Stomach (tissue), 9 donors: ENCODE data around the gene SCUBE3. TPM values are rescaled to one million over a fixed set of nuclear protein-coding genes. Genes with fewer than 3 reads are reported as not detected.

ENCODE experiments used
- DNase-seq, 2 donors: peaks; one replicate each; pipeline versions ENCODE4 v3.0.0 to v3.0.0-alpha.2; 2013 to 2019
- H3K27ac ChIP-seq, 5 donors: fragments of 200-600 bp in 4 of 5; sonication (generic) in 4 of 5; one replicate each; pipeline ENCODE4 v1.5.1; 2013 to 2019; ENCODE audit warnings: mild to moderate bottlenecking in 1 of 5, moderate library complexity in 1 of 5
- H3K27me3 ChIP-seq, 3 donors: fragments of 200-600 bp; sonication (generic); one replicate each; pipeline ENCODE4 v1.5.1; 2017 to 2019; ENCODE audit warnings: mixed run types in 1 of 3
- H3K36me3 ChIP-seq, 4 donors: fragments of 200-600 bp; sonication (generic); 1 replicate in 3 of 4; 2 replicates in 1 of 4; pipeline ENCODE4 v1.5.1; 2016 to 2019
- H3K4me1 ChIP-seq, 4 donors: fragments of 200-600 bp; sonication (generic); one replicate each; pipeline ENCODE4 v1.5.1; 2016 to 2019
- H3K4me3 ChIP-seq, 4 donors: fragments of 200-600 bp; sonication (generic) in 3 of 4; one replicate each; pipeline ENCODE4 v1.5.1; 2016 to 2019; ENCODE audit warnings: mild to moderate bottlenecking in 1 of 4
- H3K9me3 ChIP-seq, 4 donors: fragments of 200-600 bp; sonication (generic); one replicate each; pipeline ENCODE4 v1.5.1; 2016 to 2019
- CTCF ChIP-seq, 7 experiments: fragments of 450-650 bp in 4 of 7; fragments of 200-600 bp in 3 of 7; sonication (generic) in 3 of 7; IDR thresholded peaks; one replicate each; pipeline ENCODE4 v1.5.1; 2016 to 2019; ENCODE audit warnings: antibody characterized with exemption in 7 of 7, control low read depth in 2 of 7, mild to moderate bottlenecking in 1 of 7
- EP300 ChIP-seq: sonication (generic); formaldehyde crosslinking; IDR thresholded peaks from one replicate; pipeline ENCODE4 v1.6.1; 2017; ENCODE audit warnings: antibody characterized with exemption
- POLR2A ChIP-seq, 4 donors: fragments of 450-650 bp; IDR thresholded peaks; one replicate each; pipeline ENCODE4 v1.6.1; 2016; ENCODE audit warnings: antibody characterized with exemption in 4 of 4, control low read depth in 2 of 4, mild to moderate bottlenecking in 1 of 4, moderate library complexity in 1 of 4
- POLR2AphosphoS5 ChIP-seq, 3 donors: sonication (generic); formaldehyde crosslinking; IDR thresholded peaks; one replicate each; pipeline ENCODE4 v1.6.1; 2016; ENCODE audit warnings: antibody characterized with exemption in 3 of 3
- WGBS, 5 donors: extraction: QIAGEN DNeasy Blood & Tissue Kit in 3 of 5; methylation state at CpG; one replicate each; pipeline versions ENCODE4 v1.1.5 to v1.1.7; 2013 to 2018; 5-methylcytosine and 5-hydroxymethylcytosine counted together
- intact Hi-C: fragments of 100-400 bp; cut with DNase I; formaldehyde crosslinking; loops from one replicate; pipeline ENCODE4 v1.15.1; 2023; ENCODE audit warnings: low total_unique reads
- polyA plus RNA-seq, 3 donors: library from polyadenylated mRNA; stranded (reverse); fragments of 200-250 nt; gene quantifications; one replicate each; pipeline ENCODE4 v1.2.3, GENCODE V29; 2013
- total RNA-seq, 5 donors: library from RNA; depleted of rRNA; stranded (reverse); fragments of >200 nt; gene quantifications; one replicate each; pipeline versions ENCODE4 v1.1.0 to v1.2.3, GENCODE V29; 2014 to 2016
- donor health status: healthy with polysubstance abuse.
- donor health status: Bipolar disorder and iron deficiency.
- donor health status: healthy.

The SCUBE3 gene
- total and polyA plus RNA-seq, 8 donors = 0.15 to 2.3 (median 0.31) TPM; not detected in 1

GRCh38 chr6:35248300-35248699, 34.5 kb downstream of the SCUBE3 start:
- WGBS, 5 donors = 56 to 69% (median 59%) methylated on average over 3 of the region's 3 CpGs
- TF ChIP-seq CTCF (IDR thresholded peaks at IDR 0.05) (no peak), POLR2A (IDR thresholded peaks at IDR 0.05) (no peak), POLR2AphosphoS5 (IDR thresholded peaks at IDR 0.05) (no peak), EP300 (no peak)
- no peak for DNase-seq
- intact Hi-C loops = loop anchor here (10.0 kb wide), 1 partner anchor 263 kb away; no protein-coding TSS in a partner anchor
- no peak overlapping the region for H3K27ac ChIP-seq
- peaks cover 0 to 18% (median 7%) of the 10 kb centered on the region in 4 donors for H3K4me1 ChIP-seq
- no peaks in the 10 kb centered on the region for H3K27me3 ChIP-seq
- peaks cover 0 to 33% (median 28%) of the 10 kb centered on the region in 4 donors for H3K36me3 ChIP-seq
- no peaks in the 10 kb centered on the region for H3K9me3 ChIP-seq
- H3K4me3 ChIP-seq = no peak overlapping the region

- intact Hi-C loops = loop anchor here (10.0 kb wide), 1 partner anchor 264 kb away; no protein-coding TSS in a partner anchor
- H3K4me1 ChIP-seq = peaks cover 0 to 22% (median 7%) of the 10 kb centered on the region in 4 donors
- H3K9me3 ChIP-seq = no peaks in the 10 kb centered on the region
- no peaks in the 10 kb centered on the region for H3K27me3 ChIP-seq
- WGBS, 5 donors = 69 to 83% (median 81%) methylated on average over 3 of the region's 3 CpGs
- H3K36me3 ChIP-seq = peaks cover 0 to 26% (median 22%) of the 10 kb centered on the region in 4 donors
- H3K4me3 ChIP-seq = no peak overlapping the region
- no peak for TF ChIP-seq EP300
- TF ChIP-seq POLR2A (IDR thresholded peaks at IDR 0.05) = no peak
- TF ChIP-seq CTCF (IDR thresholded peaks at IDR 0.05) = no peak
- no peak for TF ChIP-seq POLR2AphosphoS5 (IDR thresholded peaks at IDR 0.05)
- no peak overlapping the region for H3K27ac ChIP-seq
- no peak for DNase-seq
Observed at GRCh38 chr6:35248965-35249364, 35.2 kb downstream of the SCUBE3 start.

GRCh38 chr6:35251949-35252348, 38.2 kb downstream of the SCUBE3 start:
- TF ChIP-seq CTCF (IDR thresholded peaks at IDR 0.05) (no peak), POLR2AphosphoS5 (IDR thresholded peaks at IDR 0.05) (no peak), EP300 (no peak), POLR2A (IDR thresholded peaks at IDR 0.05) (no peak)
- intact Hi-C loops = no loop called here
- Histone ChIP-seq H3K4me3 (no peak overlapping the region), H3K27me3 (no peaks in the 10 kb centered on the region), H3K4me1 (peaks cover 0 to 30% (median 8%) of the 10 kb centered on the region in 4 donors), H3K9me3 (no peaks in the 10 kb centered on the region), H3K36me3 (no peaks in the 10 kb centered on the region), H3K27ac (no peak overlapping the region)
- WGBS, 5 donors = 94 to 98% (median 97%) methylated on average over 3 of the region's 3 CpGs
- no peak for DNase-seq

GRCh38 chr6:35253249-35253648, 39.5 kb downstream of the SCUBE3 start:
- H3K27ac ChIP-seq = no peak overlapping the region
- H3K36me3 ChIP-seq = no peaks in the 10 kb centered on the region
- intact Hi-C loops = no loop called here
- H3K9me3 ChIP-seq = no peaks in the 10 kb centered on the region
- no peak for DNase-seq
- TF ChIP-seq CTCF (IDR thresholded peaks at IDR 0.05) = no peak
- no peak for TF ChIP-seq EP300
- no peak for TF ChIP-seq POLR2AphosphoS5 (IDR thresholded peaks at IDR 0.05)
- TF ChIP-seq POLR2A (IDR thresholded peaks at IDR 0.05) = no peak
- no peak overlapping the region for H3K4me3 ChIP-seq
- H3K27me3 ChIP-seq = no peaks in the 10 kb centered on the region
- peaks cover 0 to 43% (median 15%) of the 10 kb centered on the region in 4 donors for H3K4me1 ChIP-seq
- WGBS, 5 donors = 88 to 100% (median 97%) methylated on average over 1 of the region's 1 CpG
